ENCODE results near the gene MTFR2.

- no peak for TF ChIP-seq EZH2 (IDR thresholded peaks at IDR 0.05; ENCODE audit: low read depth)
- TF ChIP-seq, protein P1, sequence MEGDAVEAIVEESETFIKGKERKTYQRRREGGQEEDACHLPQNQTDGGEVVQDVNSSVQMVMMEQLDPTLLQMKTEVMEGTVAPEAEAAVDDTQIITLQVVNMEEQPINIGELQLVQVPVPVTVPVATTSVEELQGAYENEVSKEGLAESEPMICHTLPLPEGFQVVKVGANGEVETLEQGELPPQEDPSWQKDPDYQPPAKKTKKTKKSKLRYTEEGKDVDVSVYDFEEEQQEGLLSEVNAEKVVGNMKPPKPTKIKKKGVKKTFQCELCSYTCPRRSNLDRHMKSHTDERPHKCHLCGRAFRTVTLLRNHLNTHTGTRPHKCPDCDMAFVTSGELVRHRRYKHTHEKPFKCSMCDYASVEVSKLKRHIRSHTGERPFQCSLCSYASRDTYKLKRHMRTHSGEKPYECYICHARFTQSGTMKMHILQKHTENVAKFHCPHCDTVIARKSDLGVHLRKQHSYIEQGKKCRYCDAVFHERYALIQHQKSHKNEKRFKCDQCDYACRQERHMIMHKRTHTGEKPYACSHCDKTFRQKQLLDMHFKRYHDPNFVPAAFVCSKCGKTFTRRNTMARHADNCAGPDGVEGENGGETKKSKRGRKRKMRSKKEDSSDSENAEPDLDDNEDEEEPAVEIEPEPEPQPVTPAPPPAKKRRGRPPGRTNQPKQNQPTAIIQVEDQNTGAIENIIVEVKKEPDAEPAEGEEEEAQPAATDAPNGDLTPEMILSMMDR (conservative IDR thresholded peaks at IDR 0.05) = peak; percentile 16; the same call in 1 of the 2 replicates
Observed at GRCh38 chr6:136289327-136289578, 39.1 kb upstream of the MTFR2 start.

All from PC-9 (cell line).